ENCODE results near the gene ZCCHC3. TPM values are rescaled to one million over a fixed set of nuclear protein-coding genes. Genes with fewer than 3 reads are reported as not detected.
A peak's percentile ranks its signal among the peaks of the same experiment; 100 is the strongest.
"Not testable (repeated sequence)": the region's sequence is repeated elsewhere in the genome, so short reads cannot be mapped to it uniquely, and the experiment has no call there.

The ZCCHC3 gene
- total RNA-seq (ENCODE audit: insufficient read depth, low replicate concordance) = 40.0 TPM

- DNase-seq (ENCODE audit: low spot score) = peak; percentile 97
Measured at GRCh38 chr20:297098-297924, at the start of gene ZCCHC3. ZCCHC3 (plus strand) TSS chr20:297570; CDS start chr20:297587, 17 bp downstream.

DNA sequence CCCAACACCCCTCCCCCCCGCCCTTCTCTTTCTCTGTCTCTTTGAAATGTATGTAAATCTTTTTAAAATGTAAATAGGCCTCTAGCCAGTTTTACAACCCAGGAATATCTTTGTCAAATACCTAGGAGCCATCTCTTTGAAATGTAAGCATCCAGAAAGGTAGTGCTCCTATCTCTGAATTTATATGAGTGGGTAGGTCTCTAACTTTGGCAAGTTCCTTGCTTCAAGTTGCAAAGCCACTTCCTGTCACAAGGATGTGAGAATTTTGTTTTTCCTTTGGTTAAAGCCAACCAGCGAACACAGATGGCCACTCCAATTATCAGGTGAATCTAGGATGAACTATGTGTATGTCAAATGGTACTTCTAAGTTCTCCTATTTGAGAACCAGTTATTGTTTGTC, 46.0 kb upstream of the ZCCHC3 start:
- no peak for DNase-seq (ENCODE audit: low spot score)

- DNase-seq (ENCODE audit: low spot score) = no peak
Measured at GRCh38 chr20:252801-253200, 44.6 kb upstream of the ZCCHC3 start.

DNA sequence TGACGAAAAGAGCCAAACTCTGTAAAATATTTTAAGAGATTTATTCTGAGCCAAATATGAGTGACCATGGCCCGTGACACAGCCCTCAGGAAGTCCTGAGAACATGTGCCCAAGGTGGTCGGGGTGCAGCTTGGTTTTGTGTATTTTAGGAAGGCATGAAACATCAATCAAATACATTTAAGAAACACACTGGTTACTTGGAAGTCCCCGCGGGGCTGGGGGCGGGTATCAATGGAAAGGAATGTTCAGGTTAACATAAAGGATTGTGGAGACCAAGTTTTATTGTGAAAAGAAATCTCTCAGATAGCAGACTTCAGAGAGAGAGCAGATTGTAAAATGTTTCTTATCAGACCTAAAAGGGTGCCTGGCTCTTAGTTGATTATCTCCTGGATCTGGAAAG, 43.9 kb upstream of the ZCCHC3 start:
- not testable (repeated sequence) for DNase-seq (ENCODE audit: low spot score)

GRCh38 chr20:257419-257818, 40.0 kb upstream of the ZCCHC3 start, which contains the start of gene DEFB132:
DEFB132 (plus strand) TSS chr20:257724; CDS start chr20:257779, 55 bp downstream.
- no peak for DNase-seq (ENCODE audit: low spot score)

GRCh38 chr20:258269-258858, 39.0 kb upstream of the ZCCHC3 start:
- no peak for DNase-seq (ENCODE audit: low spot score)

GRCh38 chr20:258963-259362, 38.4 kb upstream of the ZCCHC3 start:
- DNase-seq (ENCODE audit: low spot score) = no peak

DNA sequence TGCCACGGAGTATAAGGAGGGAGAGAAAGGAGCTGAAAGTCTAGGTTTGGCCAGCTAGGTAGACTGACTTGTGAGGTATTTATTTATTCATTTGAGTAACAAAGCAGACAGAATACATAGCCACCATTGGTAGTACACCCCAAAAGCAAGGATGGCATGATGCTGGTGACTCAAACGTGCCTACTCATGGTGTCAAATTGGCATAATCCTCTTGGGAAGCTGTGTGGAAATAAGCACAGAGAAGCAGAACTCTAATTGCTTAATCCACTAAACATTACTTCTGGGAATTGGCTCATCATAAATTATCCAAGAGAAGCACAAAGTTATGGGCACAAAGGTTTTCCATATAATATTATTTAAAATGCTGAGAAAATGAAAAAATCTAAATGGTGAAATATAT, 37.4 kb upstream of the ZCCHC3 start:
- no peak for DNase-seq (ENCODE audit: low spot score)

DNA sequence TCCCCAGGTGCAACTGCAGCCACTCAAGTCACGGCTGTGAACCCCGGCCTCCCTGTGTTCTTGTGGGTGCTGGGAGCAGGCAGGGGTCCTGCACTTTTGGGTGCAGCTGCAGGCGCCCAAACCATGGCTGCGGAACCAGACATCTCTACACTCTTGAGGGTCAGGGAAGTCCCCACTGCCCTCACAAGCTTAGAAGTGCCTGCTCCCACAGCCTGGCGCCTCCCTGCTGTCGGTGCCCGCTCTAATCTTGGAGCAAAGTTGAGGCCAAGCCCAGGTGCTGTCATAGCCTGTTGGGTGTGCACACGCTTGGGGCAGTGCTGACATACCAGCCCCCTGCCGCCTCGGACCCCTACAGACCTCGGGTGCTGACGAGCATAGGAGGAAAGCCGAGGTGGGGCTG, 33.7 kb upstream of the ZCCHC3 start:
- no peak for DNase-seq (ENCODE audit: low spot score)

- peak; percentile 82 for DNase-seq (ENCODE audit: low spot score)
Measured at GRCh38 chr20:266596-267562, 30.5 kb upstream of the ZCCHC3 start.

- no peak for DNase-seq (ENCODE audit: low spot score)
Measured at GRCh38 chr20:270517-270916, 26.9 kb upstream of the ZCCHC3 start.

GRCh38 chr20:271069-271468, 26.3 kb upstream of the ZCCHC3 start:
- no peak for DNase-seq (ENCODE audit: low spot score)

DNA sequence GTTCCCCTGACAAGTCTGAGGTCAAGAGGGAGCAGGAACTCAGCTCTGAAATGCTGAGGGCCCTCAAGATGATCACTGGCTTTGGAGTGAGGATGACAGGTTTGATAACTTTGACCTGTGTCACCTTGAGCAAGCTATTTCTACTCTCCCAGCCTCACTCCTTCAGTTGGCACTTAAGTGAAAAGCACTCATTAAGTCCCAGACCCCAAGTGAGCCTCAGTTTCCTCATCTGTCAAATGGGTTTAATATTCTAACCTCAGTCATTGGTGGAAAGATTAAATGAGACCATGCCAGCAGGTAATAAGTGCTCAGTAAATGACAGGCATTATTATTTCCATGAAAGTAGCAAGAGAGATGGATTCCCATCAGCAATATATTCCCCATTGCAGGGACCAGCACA, 25.8 kb upstream of the ZCCHC3 start:
- no peak for DNase-seq (ENCODE audit: low spot score)

DNA sequence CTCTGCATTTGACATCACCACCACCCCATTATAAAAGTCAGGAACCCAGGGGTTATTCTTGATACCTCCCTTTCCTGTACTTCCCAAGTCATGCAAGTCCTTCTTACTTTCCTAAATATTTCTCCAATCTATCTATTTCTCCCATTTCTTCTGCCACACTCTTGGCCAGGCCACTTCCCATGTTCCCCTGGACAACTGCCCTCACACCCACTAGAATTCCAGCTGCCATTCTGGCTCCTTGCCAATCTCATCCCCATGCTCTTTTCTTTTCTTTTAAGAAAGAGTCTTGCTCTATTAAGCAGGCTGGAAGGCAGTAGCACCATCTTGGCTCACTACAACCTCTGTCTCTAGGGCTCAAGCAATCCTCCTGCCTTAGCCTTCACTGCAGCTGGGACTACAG, 24.7 kb upstream of the ZCCHC3 start:
- DNase-seq (ENCODE audit: low spot score) = no peak

- no peak for DNase-seq (ENCODE audit: low spot score)
Measured at GRCh38 chr20:273884-274283, 23.5 kb upstream of the ZCCHC3 start.

DNA sequence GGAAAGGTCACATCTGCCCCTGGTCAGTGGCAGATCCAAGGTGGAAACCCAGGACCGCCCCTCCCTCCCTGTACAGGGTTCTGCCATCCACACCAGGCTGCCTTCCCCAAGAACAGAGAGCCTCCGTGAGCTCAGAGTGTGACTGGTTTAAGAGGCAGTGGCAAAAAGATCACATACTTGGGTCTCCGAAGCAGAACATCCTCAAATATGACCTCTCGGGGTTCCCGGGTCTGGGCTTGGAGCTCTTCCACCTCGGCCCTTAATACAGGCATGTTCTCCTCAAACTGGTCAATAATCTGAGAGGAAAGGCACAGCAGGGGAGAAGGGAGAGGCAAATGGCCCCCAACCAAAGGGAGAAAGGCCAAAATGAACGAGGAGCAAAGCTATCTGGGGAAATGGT, 21.6 kb upstream of the ZCCHC3 start:
- no peak for DNase-seq (ENCODE audit: low spot score)

GRCh38 chr20:276620-277495, 20.5 kb upstream of the ZCCHC3 start:
- DNase-seq (ENCODE audit: low spot score) = no peak

DNA sequence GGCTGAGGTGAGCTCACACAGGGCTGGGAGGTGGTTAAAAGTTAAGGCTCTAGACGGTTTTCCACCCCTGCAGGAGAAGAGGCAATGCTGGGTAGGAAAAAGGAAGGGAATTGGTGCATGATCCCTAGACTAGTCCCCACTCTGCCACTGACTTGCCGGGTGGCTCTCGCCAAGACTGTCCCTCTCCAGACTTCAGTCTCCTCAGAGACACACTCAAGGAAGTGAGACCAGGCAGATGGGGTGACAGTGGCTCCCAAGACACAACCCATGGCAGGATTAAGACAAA, 19.9 kb upstream of the ZCCHC3 start:
- DNase-seq (ENCODE audit: low spot score) = no peak

DNA sequence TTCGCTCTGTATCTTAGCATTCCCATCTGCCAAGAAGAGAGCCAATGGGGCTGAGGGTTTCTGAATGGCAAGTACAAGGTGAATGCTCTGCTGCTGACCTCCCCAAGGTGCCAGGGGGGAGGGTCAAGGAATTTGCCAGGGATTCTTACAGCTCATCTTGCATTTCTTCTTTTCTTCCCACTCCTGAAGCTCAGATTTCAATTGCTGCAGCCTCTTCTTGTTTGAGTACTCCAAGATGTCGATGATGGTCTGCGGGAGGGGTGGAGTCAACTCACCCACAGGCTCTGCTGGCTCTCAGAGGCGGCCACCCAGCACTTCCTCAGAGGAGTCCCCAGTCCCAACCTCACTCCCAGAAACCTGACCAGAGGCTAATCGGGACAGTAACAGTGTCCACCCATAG, 19.2 kb upstream of the ZCCHC3 start:
- DNase-seq (ENCODE audit: low spot score) = no peak

- DNase-seq (ENCODE audit: low spot score) = peak; percentile 53
Measured at GRCh38 chr20:278607-279571, 18.5 kb upstream of the ZCCHC3 start.

Measured in umbilical cord (tissue), 2 donors.